SK-N-MC (cell line): ENCODE measurements around the gene CALN1.

Source experiments
- EZH2 ChIP-seq: fragments of 200-600 bp; sonication (generic); IDR thresholded peaks from one replicate; pipeline ENCODE4 v1.6.1; 2017; ENCODE audit warnings: antibody characterized with exemption
- FOXP2 ChIP-seq: optimal IDR thresholded peaks from 2 replicates; pipeline ENCODE3; 2011; ENCODE audit warnings: mild to moderate bottlenecking, moderate library complexity; ENCODE audit not compliant: insufficient read depth; ENCODE audit errors: extremely low read length, control extremely low read depth

DNA sequence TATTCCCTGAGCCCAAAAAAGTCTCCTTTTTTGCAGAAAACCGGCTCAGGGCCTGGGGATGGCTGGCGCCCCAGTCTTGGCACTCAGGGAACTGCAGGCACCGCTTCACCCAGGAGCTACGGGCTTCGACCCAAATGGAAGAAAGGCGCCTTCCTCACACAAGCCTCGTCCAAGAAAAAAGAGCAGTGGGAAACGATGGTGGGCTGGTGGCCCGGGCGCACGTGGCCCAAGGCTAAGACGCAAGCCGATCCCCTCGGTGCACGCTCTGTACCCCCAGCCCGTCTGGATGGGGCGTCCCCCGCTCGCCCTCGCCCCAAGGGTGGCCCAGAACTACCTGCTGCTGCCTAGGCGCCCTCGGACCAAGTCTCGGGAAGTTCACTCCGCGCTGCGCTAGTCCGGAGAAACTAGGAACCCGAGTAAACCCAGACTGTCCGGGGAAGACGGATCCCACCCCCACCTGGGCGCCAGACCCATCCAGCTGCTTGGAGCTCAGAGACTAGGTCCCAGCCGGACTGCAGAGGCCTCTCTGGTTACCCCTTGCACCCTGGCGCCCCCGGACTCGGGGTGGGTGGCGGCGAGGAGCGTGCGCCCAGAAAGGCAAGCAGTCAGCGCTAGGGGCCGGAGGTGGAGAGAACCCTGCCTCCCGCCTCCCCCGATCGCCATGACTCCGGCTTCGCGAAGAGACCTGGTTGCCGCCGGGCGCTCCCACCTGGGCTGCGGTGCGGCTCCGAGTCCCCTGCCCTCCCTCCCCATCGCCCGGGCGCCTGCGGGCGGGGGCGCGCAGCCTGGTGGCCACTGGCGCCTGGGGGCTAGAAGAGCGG lies 76.4 kb downstream of the CALN1 start:
- no peak for TF ChIP-seq EZH2
- TF ChIP-seq FOXP2, result no peak
